WTC11 (cell line): ENCODE data around the gene WWP2. TPM values are rescaled to one million over a fixed set of nuclear protein-coding genes. Genes with fewer than 3 reads are reported as not detected.

Source experiments
- ATAC-seq: fragments of 200-7000 bp; cut with Tn5 transposase; 2 replicates; pipeline ENCODE4 v1.10.0; 2021; ENCODE audit warnings: mild to moderate bottlenecking, moderate library complexity
- CTCF ChIA-PET: fragments of 300-600 bp; sonication (Branson Sonifier 250); formaldehyde crosslinking; loops from one replicate; lab custom pipeline; 2021; ENCODE audit warnings: antibody characterized with exemption; lab: Charles Lee
- POLR2A ChIA-PET: fragments of 350-600 bp; sonication (Branson Sonifier 250); formaldehyde crosslinking; loops from one replicate; lab custom pipeline; 2021; ENCODE audit warnings: antibody characterized with exemption; lab: Charles Lee
- DNase-seq: peaks from one replicate; pipeline ENCODE4 v3.0.0; 2021; ENCODE audit warnings: low spot score
- H3K27ac Mint-ChIP-seq: 2 replicates; pipeline ENCODE4 v1.8.0; 2021; ENCODE audit warnings: mixed read lengths
- H3K27me3 Mint-ChIP-seq: 2 replicates; pipeline ENCODE4 v1.8.0; 2021; ENCODE audit warnings: low read depth, mild to moderate bottlenecking, moderate library complexity, mixed read lengths
- H3K36me3 Mint-ChIP-seq: 2 replicates; pipeline ENCODE4 v1.8.0; 2021; ENCODE audit warnings: mixed read lengths
- H3K4me1 Mint-ChIP-seq: 2 replicates; pipeline ENCODE4 v1.8.0; 2022; ENCODE audit warnings: mixed read lengths
- H3K4me3 Mint-ChIP-seq: 2 replicates; pipeline ENCODE4 v1.8.0; 2021; ENCODE audit warnings: mild to moderate bottlenecking, moderate library complexity, mixed read lengths
- H3K9me3 Mint-ChIP-seq: 2 replicates; pipeline ENCODE4 v1.8.0; 2021; ENCODE audit warnings: mixed read lengths
- ATF3 ChIP-seq: sonication (generic); formaldehyde crosslinking; conservative IDR thresholded peaks from 2 replicates; pipeline ENCODE4 v1.8.1; 2022; ENCODE audit warnings: mild to moderate bottlenecking, missing genetic modification reagents
- E2F4 ChIP-seq: sonication (generic); formaldehyde crosslinking; IDR thresholded peaks from 2 replicates; pipeline ENCODE4 v1.8.1; 2022; ENCODE audit warnings: low read depth, mild to moderate bottlenecking, moderate library complexity, missing genetic modification reagents, borderline replicate concordance
- EMX1 ChIP-seq: fragments of 250-450 bp; sonication (Bioruptor Pico); IDR thresholded peaks from 2 replicates; pipeline ENCODE4 v1.8.0; 2021; ENCODE audit warnings: mild to moderate bottlenecking
- GABPB1 ChIP-seq: sonication (generic); formaldehyde crosslinking; IDR thresholded peaks from 2 replicates; pipeline ENCODE4 v1.8.1; 2023; ENCODE audit warnings: mild to moderate bottlenecking, missing genetic modification reagents
- GRHL2 ChIP-seq: fragments of 250-450 bp; sonication (Bioruptor Pico); IDR thresholded peaks from 2 replicates; pipeline ENCODE4 v1.8.0; 2022; ENCODE audit warnings: mild to moderate bottlenecking, moderate library complexity; ENCODE audit not compliant: insufficient replicate concordance, severe bottlenecking
- HMGA2 ChIP-seq: fragments of 250-450 bp; sonication (Bioruptor Pico); IDR thresholded peaks from 2 replicates; pipeline ENCODE4 v1.4.0; 2021; ENCODE audit warnings: mild to moderate bottlenecking, moderate library complexity
- IRF1 ChIP-seq: sonication (generic); formaldehyde crosslinking; IDR thresholded peaks from 2 replicates; pipeline ENCODE4 v1.8.0; 2023; ENCODE audit warnings: missing genetic modification reagents
- JUN ChIP-seq: sonication (generic); formaldehyde crosslinking; IDR thresholded peaks from 2 replicates; pipeline ENCODE4 v1.8.0; 2023; ENCODE audit warnings: mild to moderate bottlenecking, missing genetic modification reagents
- MXD4 ChIP-seq: fragments of 250-450 bp; sonication (Bioruptor Pico); IDR thresholded peaks from 2 replicates; pipeline ENCODE4 v1.8.0; 2021; ENCODE audit warnings: mild to moderate bottlenecking, moderate library complexity, borderline replicate concordance
- NR3C1 ChIP-seq: sonication (generic); formaldehyde crosslinking; conservative IDR thresholded peaks from 2 replicates; pipeline ENCODE4 v1.8.1; 2023; ENCODE audit warnings: low read depth, mild to moderate bottlenecking, missing genetic modification reagents
- OVOL2 ChIP-seq: fragments of 250-450 bp; sonication (Bioruptor Pico); IDR thresholded peaks from 2 replicates; pipeline ENCODE4 v1.9.0; 2021; ENCODE audit warnings: mild to moderate bottlenecking, borderline replicate concordance
- PREB ChIP-seq: sonication (generic); formaldehyde crosslinking; IDR thresholded peaks from 2 replicates; pipeline ENCODE4 v1.8.1; 2022; ENCODE audit warnings: mild to moderate bottlenecking, missing genetic modification reagents, moderate library complexity, borderline replicate concordance
- ZNF138 ChIP-seq: sonication (generic); formaldehyde crosslinking; conservative IDR thresholded peaks from 2 replicates; pipeline ENCODE4 v1.8.1; 2022; ENCODE audit warnings: mild to moderate bottlenecking, moderate library complexity, missing genetic modification reagents
- ZNF219 ChIP-seq: sonication (generic); formaldehyde crosslinking; IDR thresholded peaks from 2 replicates; pipeline ENCODE4 v1.8.0; 2023; ENCODE audit warnings: missing genetic modification reagents, mild to moderate bottlenecking, borderline replicate concordance
- ZNF281 ChIP-seq: sonication (generic); formaldehyde crosslinking; IDR thresholded peaks from 2 replicates; pipeline ENCODE4 v1.8.0; 2023; ENCODE audit warnings: mild to moderate bottlenecking, missing genetic modification reagents
- ZNF671 ChIP-seq: fragments of 250-450 bp; sonication (Bioruptor Pico); IDR thresholded peaks from 2 replicates; pipeline ENCODE4 v1.8.0; 2021; ENCODE audit warnings: mild to moderate bottlenecking
- total RNA-seq: library from RNA; stranded (reverse); gene quantifications from 3 replicates; pipeline ENCODE4 v1.2.3, GENCODE V29; 2021
- TF ChIP-seq, protein P1 (sequence below): sonication (generic); formaldehyde crosslinking; IDR thresholded peaks from 2 replicates; pipeline ENCODE4 v1.8.1; 2022; ENCODE audit warnings: missing genetic modification reagents, borderline replicate concordance

Gene WWP2
- total RNA-seq, 1 experiment from 2014 or later, result 39.1 TPM

GRCh38 chr16:69744363-69745231 lies 17.5 kb upstream of the WWP2 start (continued):
- TF ChIP-seq ZNF281 (CRISPR knock-in tag) (no peak), PREB (CRISPR knock-in tag) (no peak), ZNF219 (CRISPR knock-in tag) (no peak), ZNF671 (CRISPR knock-in tag) (no peak), JUN (CRISPR knock-in tag) (no peak), HMGA2 (CRISPR knock-in tag) (no peak), ATF3 (no peak), E2F4 (CRISPR knock-in tag) (no peak), GABPB1 (CRISPR knock-in tag) (no peak)

- TF ChIP-seq GRHL2 (CRISPR knock-in tag) (no peak), EMX1 (CRISPR knock-in tag) (no peak), HMGA2 (CRISPR knock-in tag) (no peak), IRF1 (CRISPR knock-in tag) (no peak), NR3C1 (no peak), OVOL2 (CRISPR knock-in tag) (no peak), ZNF138 (CRISPR knock-in tag) (no peak), MXD4 (CRISPR knock-in tag) (no peak)
- TF ChIP-seq, protein P1, sequence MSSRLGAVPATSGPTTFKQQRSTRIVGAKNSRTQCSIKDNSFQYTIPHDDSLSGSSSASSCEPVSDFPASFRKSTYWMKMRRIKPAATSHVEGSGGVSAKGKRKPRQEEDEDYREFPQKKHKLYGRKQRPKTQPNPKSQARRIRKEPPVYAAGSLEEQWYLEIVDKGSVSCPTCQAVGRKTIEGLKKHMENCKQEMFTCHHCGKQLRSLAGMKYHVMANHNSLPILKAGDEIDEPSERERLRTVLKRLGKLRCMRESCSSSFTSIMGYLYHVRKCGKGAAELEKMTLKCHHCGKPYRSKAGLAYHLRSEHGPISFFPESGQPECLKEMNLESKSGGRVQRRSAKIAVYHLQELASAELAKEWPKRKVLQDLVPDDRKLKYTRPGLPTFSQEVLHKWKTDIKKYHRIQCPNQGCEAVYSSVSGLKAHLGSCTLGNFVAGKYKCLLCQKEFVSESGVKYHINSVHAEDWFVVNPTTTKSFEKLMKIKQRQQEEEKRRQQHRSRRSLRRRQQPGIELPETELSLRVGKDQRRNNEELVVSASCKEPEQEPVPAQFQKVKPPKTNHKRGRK (CRISPR knock-in tag), result no peak
- no peaks in the 10 kb centered on the region for H3K27me3 Mint-ChIP-seq
- ATAC-seq (no peak), DNase-seq (no peak)
- H3K36me3 Mint-ChIP-seq, result peaks cover 79% of the 10 kb centered on the region
- H3K9me3 Mint-ChIP-seq, result no peaks in the 10 kb centered on the region
- H3K27ac Mint-ChIP-seq, result no peak overlapping the region
- ChIA-PET CTCF (interaction anchor here (1.0 kb wide), 1 partner anchor 9 kb away, joined by 5 read pairs; the partner anchor contains the start of gene NOB1), POLR2A (no interaction called here)
- no peaks in the 10 kb centered on the region for H3K4me1 Mint-ChIP-seq
- no peak overlapping the region for H3K4me3 Mint-ChIP-seq
Observed at GRCh38 chr16:69745232-69745612, 16.9 kb upstream of the WWP2 start.
